ENCODE measurements around the gene FURIN. TPM values are rescaled to one million over a fixed set of nuclear protein-coding genes. Genes with fewer than 3 reads are reported as not detected.
"Not testable (repeated sequence)": the region's sequence is repeated elsewhere in the genome, so short reads cannot be mapped to it uniquely, and the experiment has no call there.

Gene FURIN
- polyA plus RNA-seq, 1 experiment: 30.9 TPM

GRCh38 chr15:90823455-90823974, 44.9 kb upstream of the FURIN start:
- no peak for DNase-seq (ENCODE audit: low read depth)
- no peak for TF ChIP-seq CTCF (IDR thresholded peaks at IDR 0.05; ENCODE audit: insufficient read depth, low read depth, low read length)
- no peaks in the 10 kb centered on the region for H3K36me3 ChIP-seq (ENCODE audit: control insufficient read depth, insufficient read depth, low read length)
- no peak overlapping the region for H3K4me3 ChIP-seq (ENCODE audit: low read depth, low read length)
- CTCF ChIA-PET: interaction anchor here (0.7 kb wide), 1 partner anchor 19 kb away, joined by 3 read pairs; no protein-coding TSS in a partner anchor
- peaks cover 2% of the 10 kb centered on the region; the same call in 1 of the 2 replicates for H3K27me3 ChIP-seq (ENCODE audit: control insufficient read depth, insufficient read depth, low read length)
- POLR2A ChIA-PET: no interaction called here

- H3K36me3 ChIP-seq (ENCODE audit: control insufficient read depth, insufficient read depth, low read length); POLR2A ChIA-PET; H3K27me3 ChIP-seq (ENCODE audit: control insufficient read depth, insufficient read depth, low read length); DNase-seq (ENCODE audit: low read depth); H3K4me3 ChIP-seq (ENCODE audit: low read depth, low read length); CTCF ChIA-PET: not testable (repeated sequence)
Observed at GRCh38 chr15:90825115-90825899, 43.1 kb upstream of the FURIN start.

GRCh38 chr15:90826206-90826885, 42.0 kb upstream of the FURIN start:
- CTCF ChIA-PET: interaction anchor here (1.5 kb wide), 1 partner anchor 12 kb away, joined by 5 read pairs; no protein-coding TSS in a partner anchor
- H3K36me3 ChIP-seq (ENCODE audit: control insufficient read depth, insufficient read depth, low read length); H3K27me3 ChIP-seq (ENCODE audit: control insufficient read depth, insufficient read depth, low read length); DNase-seq (ENCODE audit: low read depth); H3K4me3 ChIP-seq (ENCODE audit: low read depth, low read length); POLR2A ChIA-PET: not testable (repeated sequence)

- Histone ChIP-seq H3K4me3 (ENCODE audit: low read depth, low read length) (no peak overlapping the region), H3K36me3 (ENCODE audit: control insufficient read depth, insufficient read depth, low read length) (no peaks in the 10 kb centered on the region), H3K27me3 (ENCODE audit: control insufficient read depth, insufficient read depth, low read length) (peaks cover 2% of the 10 kb centered on the region; the same call in 1 of the 2 replicates)
- ChIA-PET CTCF (interaction anchor here (0.6 to 1.5 kb wide), 2 partner anchors 13 to 534 kb away, joined by 3 to 5 read pairs; no protein-coding TSS in a partner anchor), POLR2A (no interaction called here)
- TF ChIP-seq CTCF (IDR thresholded peaks at IDR 0.05; ENCODE audit: insufficient read depth, low read depth, low read length): no peak
- no peak for DNase-seq (ENCODE audit: low read depth)
Observed at GRCh38 chr15:90826886-90827435, 41.4 kb upstream of the FURIN start.

- ChIA-PET POLR2A (no interaction called here), CTCF (no interaction called here)
- Histone ChIP-seq H3K36me3 (ENCODE audit: control insufficient read depth, insufficient read depth, low read length) (no peaks in the 10 kb centered on the region), H3K4me3 (ENCODE audit: low read depth, low read length) (no peak overlapping the region), H3K27me3 (ENCODE audit: control insufficient read depth, insufficient read depth, low read length) (no peaks in the 10 kb centered on the region)
- DNase-seq (ENCODE audit: low read depth): no peak
- no peak for TF ChIP-seq CTCF (IDR thresholded peaks at IDR 0.05; ENCODE audit: insufficient read depth, low read depth, low read length)
Observed at GRCh38 chr15:90828111-90828510, 40.3 kb upstream of the FURIN start.

GRCh38 chr15:90829126-90829525, 39.3 kb upstream of the FURIN start:
- no peak overlapping the region for H3K4me3 ChIP-seq (ENCODE audit: low read depth, low read length)
- ChIA-PET CTCF (no interaction called here), POLR2A (no interaction called here)
- no peak for DNase-seq (ENCODE audit: low read depth)
- TF ChIP-seq CTCF (IDR thresholded peaks at IDR 0.05; ENCODE audit: insufficient read depth, low read depth, low read length): no peak
- no peaks in the 10 kb centered on the region for H3K27me3 ChIP-seq (ENCODE audit: control insufficient read depth, insufficient read depth, low read length)
- no peaks in the 10 kb centered on the region for H3K36me3 ChIP-seq (ENCODE audit: control insufficient read depth, insufficient read depth, low read length)

Data from BJ (cell line).